Kidney (tissue), 22 donors: Measurements from ENCODE around the gene CERS3. TPM values are rescaled to one million over a fixed set of nuclear protein-coding genes. Genes with fewer than 3 reads are reported as not detected.

ENCODE experiments used
- DNase-seq, 5 donors: peaks; one replicate each; pipeline ENCODE4 v3.0.0-alpha.2; 2013 to 2020
- FAIRE-seq: peaks from 2 replicates; lab custom pipeline; 2012; peaks lifted over from hg19 to GRCh38; lab: Jason Lieb, UNC
- H3K27ac ChIP-seq, 2 donors: one replicate each; pipeline ENCODE4 v1.7.0; 2013; ENCODE audit warnings: low read depth in 2 of 2, low read length in 2 of 2, inconsistent platforms in 1 of 2
- H3K27me3 ChIP-seq: one replicate; pipeline ENCODE4 v1.7.1; 2013; ENCODE audit warnings: low read length, inconsistent platforms; ENCODE audit not compliant: control insufficient read depth, insufficient read depth
- H3K36me3 ChIP-seq, 3 donors: one replicate each; pipeline versions ENCODE4 v1.7.0 to v1.7.1; 2013; ENCODE audit warnings: low read length in 3 of 3, control low read depth in 1 of 3, inconsistent platforms in 1 of 3; ENCODE audit not compliant: insufficient read depth in 3 of 3, control insufficient read depth in 2 of 3
- H3K4me1 ChIP-seq, 3 donors: one replicate each; pipeline versions ENCODE4 v1.7.0 to v1.7.1; 2013; ENCODE audit warnings: low read length in 3 of 3, inconsistent platforms in 1 of 3, low read depth in 1 of 3; ENCODE audit not compliant: control insufficient read depth in 2 of 3, insufficient read depth in 2 of 3
- H3K4me3 ChIP-seq, 3 donors: one replicate each; pipeline versions ENCODE4 v1.7.0 to v1.8.1; 2013; ENCODE audit warnings: low read length in 3 of 3, control low read depth in 1 of 3, inconsistent platforms in 1 of 3
- H3K9ac ChIP-seq, 3 donors: one replicate each; pipeline versions ENCODE4 v1.7.0 to v1.7.1; 2013; ENCODE audit warnings: low read length in 3 of 3, control low read depth in 1 of 3, inconsistent platforms in 1 of 3
- H3K9me3 ChIP-seq, 3 donors: one replicate each; pipeline versions ENCODE4 v1.7.0 to v1.7.1; 2013; ENCODE audit warnings: low read length in 3 of 3, control low read depth in 1 of 3, inconsistent platforms in 1 of 3; ENCODE audit not compliant: control insufficient read depth in 2 of 3, insufficient read depth in 1 of 3
- CTCF ChIP-seq: IDR thresholded peaks from 3 replicates; pipeline ENCODE4 v1.5.1; 2012; ENCODE audit warnings: mild to moderate bottlenecking, moderate library complexity, borderline replicate concordance; ENCODE audit not compliant: insufficient read depth; ENCODE audit errors: extremely low read depth
- intact Hi-C: fragments of 100-400 bp; cut with DNase I; formaldehyde crosslinking; loops from one replicate; pipeline ENCODE4 v1.11.1; 2022
- long read RNA-seq, 10 donors: library from polyadenylated mRNA in 1 of 10; unstranded in 1 of 10; transcript quantifications; one replicate each; pipeline ENCODE4 v2.0.0 and lab custom pipeline, GENCODE V29; 2021 to 2026
- polyA plus RNA-seq: library from polyadenylated mRNA; stranded (reverse); fragments of 350-450 nt; fragmentation: Illumina TruSeq; extraction: RNeasy Lipid Tissue Mini Kit (QIAGEN cat#74804); gene quantifications from one replicate; pipeline ENCODE4 v1.2.3, GENCODE V29; 2014; ENCODE audit warnings: low read depth, low replicate concordance; ENCODE audit not compliant: insufficient read depth
- total RNA-seq: library from RNA; stranded (reverse); fragmentation: NEBNext Ultra II Directional; extraction: Animal tissue kit (Norgen Biotek cat#: 25700); gene quantifications from one replicate; pipeline ENCODE4 v1.2.1, GENCODE V29; 2021
- donor health status: control.
- donor health status: control.
- donor health status: control.
- donor health status: control.
- donor health status: control.
- donor health status: DM: yes; HTN: yes; CAD: no.
- donor health status: Normal renal cell carcinoma (clear cell type).

The CERS3 gene
- total RNA-seq (0.31 TPM), polyA plus RNA-seq (not detected)
- long read RNA-seq, donor 1: 0 reads
- long read RNA-seq, donor 2: 0 reads
- long read RNA-seq, donor 3: 0 reads
- long read RNA-seq, donor 4: 0 reads
- long read RNA-seq, donor 5: 0 reads
- long read RNA-seq, donor 6: 0 reads
- long read RNA-seq, donor 7, partial matches to known transcripts: 0 of 1 reads
- long read RNA-seq, donor 7, other reads (novel, unspliced or antisense): 1 of 1 reads
- long read RNA-seq, donor 8: 0 reads
- long read RNA-seq, donor 9: 0 reads
- long read RNA-seq, donor 10: 0 reads

GRCh38 chr15:100528833-100529428 lies at the start of gene CERS3:
Gene CERS3, minus strand, starts transcription at chr15:100528950. Its CDS starts 27,101 bp downstream, at chr15:100501849.
- no peaks in the 10 kb centered on the region for H3K4me1 ChIP-seq
- intact Hi-C loops: no loop called here
- H3K9ac ChIP-seq: no peak within 1 kb of the TSS
- H3K27ac ChIP-seq: no peak within 1 kb of the TSS
- no peak for FAIRE-seq
- H3K9me3 ChIP-seq: no peaks in the 10 kb centered on the region
- DNase-seq: no peak
- TF ChIP-seq CTCF: no peak
- H3K4me3 ChIP-seq: no peak within 1 kb of the TSS
- H3K27me3 ChIP-seq: no peaks in the 10 kb centered on the region
- H3K36me3 ChIP-seq: no peaks in the 10 kb centered on the region

GRCh38 chr15:100573526-100573925 lies 44.8 kb upstream of the CERS3 start:
- Histone ChIP-seq H3K27me3 (no peaks in the 10 kb centered on the region), H3K36me3 (peaks cover 0 to 18% (median 5%) of the 10 kb centered on the region in 3 donors), H3K27ac (no peak overlapping the region), H3K9ac (no peak overlapping the region), H3K4me3 (no peak overlapping the region), H3K9me3 (no peaks in the 10 kb centered on the region), H3K4me1 (no peaks in the 10 kb centered on the region)
- DNase-seq (no peak), FAIRE-seq (no peak)
- no peak for TF ChIP-seq CTCF
- intact Hi-C loops: no loop called here

- Histone ChIP-seq H3K27ac (no peak overlapping the region), H3K36me3 (peaks cover 0 to 22% (median 5%) of the 10 kb centered on the region in 3 donors), H3K9ac (no peak overlapping the region), H3K27me3 (no peaks in the 10 kb centered on the region), H3K4me1 (no peaks in the 10 kb centered on the region), H3K9me3 (no peaks in the 10 kb centered on the region), H3K4me3 (no peak overlapping the region)
- FAIRE-seq: peak; percentile 96
- peak; percentile 9 for TF ChIP-seq CTCF
- intact Hi-C loops: no loop called here
- DNase-seq: peak in 1 of 5 donors; percentile 14
Observed at GRCh38 chr15:100572362-100572983, 43.7 kb upstream of the CERS3 start.
